ENCODE results near the gene ENOPH1.

ENOPH1 gene

DNA sequence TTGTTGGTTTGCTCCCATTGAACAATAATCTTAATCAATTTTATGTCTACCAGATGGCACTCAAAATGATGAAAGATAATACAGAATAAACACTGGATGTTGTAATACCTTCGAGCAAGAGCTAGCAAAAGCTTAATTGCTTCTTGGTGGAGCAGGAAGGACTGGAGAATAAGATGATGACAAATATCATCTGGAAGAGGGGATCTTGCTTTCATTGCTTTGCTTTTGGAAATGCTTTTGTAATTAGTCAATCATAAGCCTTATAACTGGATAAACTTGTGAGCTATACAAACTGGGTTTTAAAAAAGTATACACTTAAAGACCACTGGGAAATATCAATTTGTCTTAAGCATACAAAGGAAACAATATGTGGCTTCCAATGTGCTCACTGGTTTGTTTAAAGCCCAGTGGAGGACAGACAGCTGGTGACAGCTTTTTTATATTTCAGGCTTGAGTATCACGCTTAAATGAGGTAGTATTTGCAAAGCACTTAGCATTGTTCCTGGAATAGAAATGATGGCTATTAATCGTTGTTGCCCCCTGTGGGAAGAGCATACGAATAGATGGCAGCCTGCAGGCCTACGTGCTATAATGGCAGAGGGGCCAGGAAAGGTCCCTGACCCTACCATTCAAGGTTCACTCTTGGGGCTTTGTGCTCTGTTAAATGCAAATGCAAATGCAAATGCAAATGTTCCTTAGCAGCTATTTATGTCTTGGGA lies 70.2 kb downstream of the ENOPH1 start:
- Histone ChIP-seq H3F3A (ENCODE audit: insufficient read depth) (no peaks in the 10 kb centered on the region), H3K9ac (ENCODE audit: low read length) (no peak overlapping the region), H3K4me3 (ENCODE audit: insufficient read depth, low read length, poor library complexity, severe bottlenecking) (no peak overlapping the region), H3K9me3 (ENCODE audit: insufficient read depth, low read length) (no peaks in the 10 kb centered on the region), H3K27me3 (ENCODE audit: low read length) (no peaks in the 10 kb centered on the region), H3K36me3 (ENCODE audit: low read length) (no peaks in the 10 kb centered on the region), H3K4me2 (ENCODE audit: low read depth, low read length, poor library complexity, severe bottlenecking) (no peak overlapping the region), H2AFZ (ENCODE audit: low read depth, low read length, severe bottlenecking) (no peak overlapping the region), H3K9me2 (replicated peaks; ENCODE audit: insufficient read depth, low read length) (no peaks in the 10 kb centered on the region), H4K20me1 (ENCODE audit: low read depth, low read length) (no peaks in the 10 kb centered on the region), H3K79me2 (ENCODE audit: insufficient read depth, low read length) (no peaks in the 10 kb centered on the region), H3K27ac (ENCODE audit: low read depth, low read length) (no peak overlapping the region)
- TF ChIP-seq, protein P1, sequence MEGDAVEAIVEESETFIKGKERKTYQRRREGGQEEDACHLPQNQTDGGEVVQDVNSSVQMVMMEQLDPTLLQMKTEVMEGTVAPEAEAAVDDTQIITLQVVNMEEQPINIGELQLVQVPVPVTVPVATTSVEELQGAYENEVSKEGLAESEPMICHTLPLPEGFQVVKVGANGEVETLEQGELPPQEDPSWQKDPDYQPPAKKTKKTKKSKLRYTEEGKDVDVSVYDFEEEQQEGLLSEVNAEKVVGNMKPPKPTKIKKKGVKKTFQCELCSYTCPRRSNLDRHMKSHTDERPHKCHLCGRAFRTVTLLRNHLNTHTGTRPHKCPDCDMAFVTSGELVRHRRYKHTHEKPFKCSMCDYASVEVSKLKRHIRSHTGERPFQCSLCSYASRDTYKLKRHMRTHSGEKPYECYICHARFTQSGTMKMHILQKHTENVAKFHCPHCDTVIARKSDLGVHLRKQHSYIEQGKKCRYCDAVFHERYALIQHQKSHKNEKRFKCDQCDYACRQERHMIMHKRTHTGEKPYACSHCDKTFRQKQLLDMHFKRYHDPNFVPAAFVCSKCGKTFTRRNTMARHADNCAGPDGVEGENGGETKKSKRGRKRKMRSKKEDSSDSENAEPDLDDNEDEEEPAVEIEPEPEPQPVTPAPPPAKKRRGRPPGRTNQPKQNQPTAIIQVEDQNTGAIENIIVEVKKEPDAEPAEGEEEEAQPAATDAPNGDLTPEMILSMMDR (IDR thresholded peaks at IDR 0.05; ENCODE audit: insufficient read depth, low read length, poor library complexity, severe bottlenecking) = no peak
- no peak for TF ChIP-seq EZH2phosphoT487 (conservative IDR thresholded peaks at IDR 0.05; ENCODE audit: low read length)

DNA sequence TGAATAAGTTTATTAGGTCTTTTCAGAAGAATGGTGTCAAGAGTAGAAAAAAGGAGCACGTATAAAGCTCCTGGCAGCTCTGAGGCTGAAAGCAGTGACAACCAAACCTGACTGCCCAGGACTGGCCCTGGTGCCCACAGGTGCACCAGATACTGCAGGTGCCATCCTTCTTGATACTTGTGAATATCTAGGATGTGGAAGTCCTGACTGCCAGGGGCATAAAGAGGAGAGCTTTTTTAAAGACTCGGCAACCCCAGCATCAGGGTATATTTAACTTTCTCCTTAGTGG lies 70.7 kb downstream of the ENOPH1 start:
- Histone ChIP-seq H3K4me2 (ENCODE audit: low read depth, low read length, poor library complexity, severe bottlenecking) (no peak overlapping the region), H3K27me3 (ENCODE audit: low read length) (no peaks in the 10 kb centered on the region), H3K9ac (ENCODE audit: low read length) (no peak overlapping the region), H3F3A (ENCODE audit: insufficient read depth) (no peaks in the 10 kb centered on the region), H3K27ac (ENCODE audit: low read depth, low read length) (no peak overlapping the region), H3K79me2 (ENCODE audit: insufficient read depth, low read length) (no peaks in the 10 kb centered on the region), H2AFZ (ENCODE audit: low read depth, low read length, severe bottlenecking) (no peak overlapping the region), H3K9me3 (ENCODE audit: insufficient read depth, low read length) (no peaks in the 10 kb centered on the region), H3K4me3 (ENCODE audit: insufficient read depth, low read length, poor library complexity, severe bottlenecking) (no peak overlapping the region), H3K36me3 (ENCODE audit: low read length) (no peaks in the 10 kb centered on the region), H3K9me2 (replicated peaks; ENCODE audit: insufficient read depth, low read length) (no peaks in the 10 kb centered on the region), H4K20me1 (ENCODE audit: low read depth, low read length) (no peaks in the 10 kb centered on the region)
- TF ChIP-seq, protein P1 (IDR thresholded peaks at IDR 0.05; ENCODE audit: insufficient read depth, low read length, poor library complexity, severe bottlenecking) = no peak
- TF ChIP-seq EZH2phosphoT487 (conservative IDR thresholded peaks at IDR 0.05; ENCODE audit: low read length) = no peak

DNA sequence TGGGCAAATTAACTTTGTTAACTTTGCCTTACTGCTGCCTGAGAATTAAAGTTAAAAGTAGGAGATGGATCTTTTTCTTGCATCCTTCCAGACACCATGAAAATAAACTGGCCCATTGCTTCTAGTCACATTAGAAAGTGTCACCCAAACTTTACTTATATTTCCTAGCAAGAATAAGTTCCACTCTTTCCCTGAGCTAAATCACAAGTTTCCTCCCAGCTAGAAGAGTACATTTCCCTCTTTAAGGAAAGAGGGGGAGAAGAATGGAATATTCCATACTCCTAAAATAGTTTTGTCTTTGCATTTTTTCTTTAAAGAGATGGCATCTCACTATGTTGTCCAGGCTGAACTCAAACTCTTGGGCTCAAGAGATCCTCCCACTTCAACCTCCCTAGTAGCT lies 77.6 kb downstream of the ENOPH1 start:
- Histone ChIP-seq H3K27me3 (ENCODE audit: low read length) (no peaks in the 10 kb centered on the region), H3K4me3 (ENCODE audit: insufficient read depth, low read length, poor library complexity, severe bottlenecking) (no peak overlapping the region), H2AFZ (ENCODE audit: low read depth, low read length, severe bottlenecking) (no peak overlapping the region), H3K36me3 (ENCODE audit: low read length) (no peaks in the 10 kb centered on the region), H3K9ac (ENCODE audit: low read length) (no peak overlapping the region), H3F3A (ENCODE audit: insufficient read depth) (no peaks in the 10 kb centered on the region), H3K9me2 (replicated peaks; ENCODE audit: insufficient read depth, low read length) (no peaks in the 10 kb centered on the region), H3K27ac (ENCODE audit: low read depth, low read length) (no peak overlapping the region), H3K9me3 (ENCODE audit: insufficient read depth, low read length) (no peaks in the 10 kb centered on the region), H4K20me1 (ENCODE audit: low read depth, low read length) (no peaks in the 10 kb centered on the region), H3K4me2 (ENCODE audit: low read depth, low read length, poor library complexity, severe bottlenecking) (no peak overlapping the region), H3K79me2 (ENCODE audit: insufficient read depth, low read length) (no peaks in the 10 kb centered on the region)
- TF ChIP-seq EZH2phosphoT487 (conservative IDR thresholded peaks at IDR 0.05; ENCODE audit: low read length) = no peak
- TF ChIP-seq, protein P1 (IDR thresholded peaks at IDR 0.05; ENCODE audit: insufficient read depth, low read length, poor library complexity, severe bottlenecking) = no peak

Measured in SU-DHL-6 (cell line).